EH (cell line): ENCODE data around the gene CDH16.

ENCODE experiments used
- DNase-seq: peaks from one replicate; pipeline ENCODE4 v3.0.0-alpha.2; 2015; ENCODE audit warnings: low read depth

The CDH16 gene

GRCh38 chr16:66895999-66896398 lies 22.7 kb downstream of the CDH16 start:
- DNase-seq: no peak

GRCh38 chr16:66895689-66895979 lies 23.1 kb downstream of the CDH16 start:
- DNase-seq: no peak

GRCh38 chr16:66894948-66895688 lies 23.6 kb downstream of the CDH16 start:
- peak; percentile 79 for DNase-seq

- no peak for DNase-seq
Observed at GRCh38 chr16:66894055-66894454, 24.6 kb downstream of the CDH16 start.

GRCh38 chr16:66891797-66892196 lies 26.9 kb downstream of the CDH16 start:
- DNase-seq: no peak

GRCh38 chr16:66891360-66891759 lies 27.3 kb downstream of the CDH16 start:
- DNase-seq: no peak

GRCh38 chr16:66890799-66891198 lies 27.9 kb downstream of the CDH16 start:
- no peak for DNase-seq

GRCh38 chr16:66889622-66890021 lies 29.1 kb downstream of the CDH16 start:
- no peak for DNase-seq

- DNase-seq: no peak
Observed at GRCh38 chr16:66888647-66889615, 29.8 kb downstream of the CDH16 start.

GRCh38 chr16:66886914-66887313 lies 31.8 kb downstream of the CDH16 start:
- peak; percentile 32 for DNase-seq

- peak; percentile 73 for DNase-seq
Observed at GRCh38 chr16:66886321-66886720, 32.4 kb downstream of the CDH16 start.

- DNase-seq: no peak
Observed at GRCh38 chr16:66885491-66885890, 33.2 kb downstream of the CDH16 start.

GRCh38 chr16:66882702-66883101 lies 36.0 kb downstream of the CDH16 start:
- no peak for DNase-seq

- no peak for DNase-seq
Observed at GRCh38 chr16:66881964-66882508, 36.6 kb downstream of the CDH16 start.

- no peak for DNase-seq
Observed at GRCh38 chr16:66881560-66881959, 37.1 kb downstream of the CDH16 start.

- peak; percentile 20 for DNase-seq
Observed at GRCh38 chr16:66881014-66881417, 37.7 kb downstream of the CDH16 start.

- DNase-seq: peak; percentile 95
Observed at GRCh38 chr16:66880288-66881013, 38.2 kb downstream of the CDH16 start, which contains the start of gene PDP2. TSS of gene PDP2 (plus strand) at chr16:66880515. CDS start at chr16:66884285, 3,770 bp downstream.

- peak; percentile 17 for DNase-seq
Observed at GRCh38 chr16:66878067-66878466, 40.6 kb downstream of the CDH16 start.

- peak; percentile 56 for DNase-seq
Observed at GRCh38 chr16:66874079-66874775, 44.5 kb downstream of the CDH16 start.

GRCh38 chr16:66873685-66874055 lies 45.0 kb downstream of the CDH16 start:
- DNase-seq: no peak

GRCh38 chr16:66872943-66873684 lies 45.6 kb downstream of the CDH16 start:
- DNase-seq: peak; percentile 100
